SK-N-SH treated with all-trans-retinoic acid at 6 μM for 48 hours (cell line): ENCODE measurements around the gene GRIK1.

Source experiments
- ARNTL ChIP-seq: fragments of 450-650 bp; formaldehyde crosslinking; IDR thresholded peaks from 2 replicates; pipeline ENCODE4 v1.5.0; 2020; ENCODE audit warnings: low read depth, mild to moderate bottlenecking, moderate library complexity, borderline replicate concordance
- BACH2 ChIP-seq: fragments of 250-450 bp; sonication (Bioruptor Pico); IDR thresholded peaks from 2 replicates; pipeline ENCODE4 v1.9.0; 2021; ENCODE audit warnings: mild to moderate bottlenecking, borderline replicate concordance
- OSR1 ChIP-seq: fragments of 250-450 bp; sonication (Bioruptor Pico); IDR thresholded peaks from 2 replicates; pipeline ENCODE4 v1.8.0; 2022; ENCODE audit warnings: moderate library complexity, mild to moderate bottlenecking, inconsistent platforms
- POU6F1 ChIP-seq: fragments of 250-450 bp; sonication (Bioruptor Pico); IDR thresholded peaks from 2 replicates; pipeline ENCODE4 v1.8.0; 2021; ENCODE audit warnings: low read depth, mild to moderate bottlenecking, moderate library complexity, borderline replicate concordance
- PPARA ChIP-seq: fragments of 250-450 bp; sonication (Bioruptor Pico); IDR thresholded peaks from 2 replicates; pipeline ENCODE4 v1.5.0; 2020; ENCODE audit warnings: mild to moderate bottlenecking, borderline replicate concordance
- SNAI2 ChIP-seq: fragments of 250-450 bp; sonication (Bioruptor Pico); IDR thresholded peaks from 2 replicates; pipeline ENCODE4 v1.5.0; 2020; ENCODE audit warnings: mild to moderate bottlenecking, moderate library complexity
- TCF4 ChIP-seq: fragments of 250-450 bp; sonication (Bioruptor Pico); IDR thresholded peaks from 2 replicates; pipeline ENCODE4 v1.8.0; 2021; ENCODE audit warnings: mild to moderate bottlenecking, moderate library complexity, borderline replicate concordance
- TSHZ2 ChIP-seq: fragments of 250-450 bp; sonication (Bioruptor Pico); IDR thresholded peaks from 2 replicates; pipeline ENCODE4 v1.5.0; 2020; ENCODE audit warnings: mild to moderate bottlenecking, moderate library complexity
- ZFP3 ChIP-seq: fragments of 250-450 bp; sonication (Bioruptor Pico); IDR thresholded peaks from 2 replicates; pipeline ENCODE4 v1.5.0; 2020; ENCODE audit warnings: mild to moderate bottlenecking, moderate library complexity
- ZNF70 ChIP-seq: fragments of 450-650 bp; formaldehyde crosslinking; IDR thresholded peaks from 2 replicates; pipeline ENCODE4 v1.5.0; 2020; ENCODE audit warnings: mild to moderate bottlenecking, moderate library complexity
- ZNF8 ChIP-seq: fragments of 450-650 bp; formaldehyde crosslinking; IDR thresholded peaks from 2 replicates; pipeline ENCODE4 v1.5.0; 2020; ENCODE audit warnings: mild to moderate bottlenecking, moderate library complexity
- TF ChIP-seq, protein P1 (sequence below): fragments of 250-450 bp; sonication (Bioruptor Pico); IDR thresholded peaks from 2 replicates; pipeline ENCODE4 v1.8.0; 2020; ENCODE audit warnings: mild to moderate bottlenecking, moderate library complexity, borderline replicate concordance

DNA sequence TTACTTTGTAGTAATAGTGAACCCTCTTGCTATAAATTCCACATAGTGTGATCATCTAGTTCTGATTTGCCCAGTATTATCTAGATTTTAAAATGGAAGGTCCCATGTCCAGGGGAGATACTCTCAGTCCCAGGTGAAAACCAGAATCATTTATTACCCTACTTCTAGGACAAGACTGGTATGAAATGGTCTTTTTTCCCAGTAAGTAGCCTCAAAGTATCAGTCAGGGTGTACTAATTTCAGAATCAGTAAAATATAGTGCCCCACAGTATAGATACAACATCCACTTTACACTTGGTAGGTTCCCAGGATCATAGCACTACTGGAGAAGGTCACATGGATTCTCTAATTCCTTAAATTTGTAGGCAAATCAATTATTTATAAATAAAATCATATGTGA lies 318.3 kb downstream of the GRIK1 start:
- TF ChIP-seq PPARA (no peak), SNAI2 (CRISPR knock-in tag) (no peak), BACH2 (CRISPR knock-in tag) (no peak), TCF4 (CRISPR knock-in tag) (no peak), POU6F1 (CRISPR knock-in tag) (no peak), ARNTL (CRISPR knock-in tag) (no peak), ZFP3 (CRISPR knock-in tag) (no peak), ZNF8 (CRISPR knock-in tag) (no peak), OSR1 (CRISPR knock-in tag) (no peak), TSHZ2 (CRISPR knock-in tag) (no peak), ZNF70 (CRISPR knock-in tag) (no peak)
- TF ChIP-seq, protein P1, sequence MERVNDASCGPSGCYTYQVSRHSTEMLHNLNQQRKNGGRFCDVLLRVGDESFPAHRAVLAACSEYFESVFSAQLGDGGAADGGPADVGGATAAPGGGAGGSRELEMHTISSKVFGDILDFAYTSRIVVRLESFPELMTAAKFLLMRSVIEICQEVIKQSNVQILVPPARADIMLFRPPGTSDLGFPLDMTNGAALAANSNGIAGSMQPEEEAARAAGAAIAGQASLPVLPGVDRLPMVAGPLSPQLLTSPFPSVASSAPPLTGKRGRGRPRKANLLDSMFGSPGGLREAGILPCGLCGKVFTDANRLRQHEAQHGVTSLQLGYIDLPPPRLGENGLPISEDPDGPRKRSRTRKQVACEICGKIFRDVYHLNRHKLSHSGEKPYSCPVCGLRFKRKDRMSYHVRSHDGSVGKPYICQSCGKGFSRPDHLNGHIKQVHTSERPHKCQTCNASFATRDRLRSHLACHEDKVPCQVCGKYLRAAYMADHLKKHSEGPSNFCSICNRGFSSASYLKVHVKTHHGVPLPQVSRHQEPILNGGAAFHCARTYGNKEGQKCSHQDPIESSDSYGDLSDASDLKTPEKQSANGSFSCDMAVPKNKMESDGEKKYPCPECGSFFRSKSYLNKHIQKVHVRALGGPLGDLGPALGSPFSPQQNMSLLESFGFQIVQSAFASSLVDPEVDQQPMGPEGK = no peak
